Smooth muscle cell (in vitro differentiated cells): Measurements from ENCODE around the gene LMTK2. TPM values are rescaled to one million over a fixed set of nuclear protein-coding genes. Genes with fewer than 3 reads are reported as not detected.

Source experiments
- DNase-seq: peaks from one replicate; lab custom pipeline; 2025; ENCODE audit not compliant: unreplicated experiment; lab: John Stamatoyannopoulos, UW
- H2AFZ ChIP-seq: fragments of 200-600 bp; sonication (generic); 2 replicates; pipeline ENCODE4 v1.6.0; 2016; ENCODE audit warnings: antibody characterized with exemption, low read depth, mild to moderate bottlenecking
- H3F3A ChIP-seq: fragments of 200-600 bp; sonication (generic); 2 replicates; pipeline ENCODE4 v1.6.0; 2017; ENCODE audit warnings: antibody characterized with exemption, low read depth
- H3K27ac ChIP-seq: fragments of 200-600 bp; sonication (generic); 2 replicates; pipeline ENCODE4 v1.5.1; 2016; ENCODE audit warnings: low read depth, mild to moderate bottlenecking
- H3K27me3 ChIP-seq: fragments of 200-600 bp; sonication (generic); 2 replicates; pipeline ENCODE4 v1.6.1; 2016; ENCODE audit warnings: low read depth, mild to moderate bottlenecking
- H3K36me3 ChIP-seq: fragments of 200-600 bp; sonication (generic); 2 replicates; pipeline ENCODE4 v1.5.1; 2016; ENCODE audit warnings: low read depth
- H3K4me1 ChIP-seq: fragments of 200-600 bp; sonication (generic); 2 replicates; pipeline ENCODE4 v1.5.1; 2016; ENCODE audit warnings: low read depth
- H3K4me2 ChIP-seq: fragments of 200-600 bp; sonication (generic); 2 replicates; pipeline ENCODE4 v1.6.0; 2016; ENCODE audit warnings: mild to moderate bottlenecking
- H3K4me3 ChIP-seq: fragments of 200-600 bp; sonication (generic); 2 replicates; pipeline ENCODE4 v1.5.1; 2016; ENCODE audit warnings: mild to moderate bottlenecking
- H3K79me2 ChIP-seq: fragments of 200-600 bp; sonication (generic); 2 replicates; pipeline ENCODE4 v1.6.0; 2016; ENCODE audit warnings: low read depth, mild to moderate bottlenecking
- H3K9ac ChIP-seq: fragments of 200-600 bp; sonication (generic); 2 replicates; pipeline ENCODE4 v1.6.0; 2016; ENCODE audit warnings: low read depth
- H3K9me3 ChIP-seq: fragments of 200-600 bp; sonication (generic); replicated peaks from 2 replicates; pipeline ENCODE4 v1.5.1; 2016; ENCODE audit warnings: low read depth
- H4K20me1 ChIP-seq: fragments of 200-600 bp; sonication (generic); 2 replicates; pipeline ENCODE4 v1.6.0; 2016; ENCODE audit warnings: low read depth
- WGBS: methylation state at CpG from one replicate; pipeline ENCODE4 v1.1.7; 2016; ENCODE audit warnings: low lambda C conversion rate; 5-methylcytosine and 5-hydroxymethylcytosine counted together
- polyA plus RNA-seq: library from polyadenylated mRNA; unstranded; fragments of >200 nt; fragmentation: Nextera tagmentation; extraction: Ambion mirVana; gene quantifications from 2 replicates; pipeline ENCODE4 v1.2.1, GENCODE V29; 2016
- total RNA-seq: library from RNA; depleted of rRNA; stranded (reverse); fragments of >200 nt; gene quantifications from 2 replicates; pipeline ENCODE4 v1.2.3, GENCODE V29; 2014
- TF ChIP-seq, protein P1 (sequence below): fragments of 200-600 bp; sonication (generic); IDR thresholded peaks from 2 replicates; pipeline ENCODE4 v1.5.1; 2017; ENCODE audit warnings: borderline replicate concordance, mild to moderate bottlenecking, antibody characterized with exemption; ENCODE audit not compliant: insufficient read depth, poor library complexity, severe bottlenecking

LMTK2 gene
- total and polyA plus RNA-seq, 2 experiments from 2014 or later: 3.0 to 8.7 TPM

- TF ChIP-seq, protein P1, sequence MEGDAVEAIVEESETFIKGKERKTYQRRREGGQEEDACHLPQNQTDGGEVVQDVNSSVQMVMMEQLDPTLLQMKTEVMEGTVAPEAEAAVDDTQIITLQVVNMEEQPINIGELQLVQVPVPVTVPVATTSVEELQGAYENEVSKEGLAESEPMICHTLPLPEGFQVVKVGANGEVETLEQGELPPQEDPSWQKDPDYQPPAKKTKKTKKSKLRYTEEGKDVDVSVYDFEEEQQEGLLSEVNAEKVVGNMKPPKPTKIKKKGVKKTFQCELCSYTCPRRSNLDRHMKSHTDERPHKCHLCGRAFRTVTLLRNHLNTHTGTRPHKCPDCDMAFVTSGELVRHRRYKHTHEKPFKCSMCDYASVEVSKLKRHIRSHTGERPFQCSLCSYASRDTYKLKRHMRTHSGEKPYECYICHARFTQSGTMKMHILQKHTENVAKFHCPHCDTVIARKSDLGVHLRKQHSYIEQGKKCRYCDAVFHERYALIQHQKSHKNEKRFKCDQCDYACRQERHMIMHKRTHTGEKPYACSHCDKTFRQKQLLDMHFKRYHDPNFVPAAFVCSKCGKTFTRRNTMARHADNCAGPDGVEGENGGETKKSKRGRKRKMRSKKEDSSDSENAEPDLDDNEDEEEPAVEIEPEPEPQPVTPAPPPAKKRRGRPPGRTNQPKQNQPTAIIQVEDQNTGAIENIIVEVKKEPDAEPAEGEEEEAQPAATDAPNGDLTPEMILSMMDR: no peak
- Histone ChIP-seq H3K79me2 (no peaks in the 10 kb centered on the region), H3K9me3 (no peaks in the 10 kb centered on the region), H3K27ac (no peak overlapping the region), H3K4me1 (no peaks in the 10 kb centered on the region), H3K4me2 (peak overlapping the region; percentile 82), H3K4me3 (peak overlapping the region; percentile 35), H3K27me3 (no peaks in the 10 kb centered on the region), H3K9ac (no peak overlapping the region), H3F3A (no peaks in the 10 kb centered on the region), H2AFZ (no peak overlapping the region), H3K36me3 (no peaks in the 10 kb centered on the region), H4K20me1 (no peaks in the 10 kb centered on the region)
- WGBS: 84% methylated on average over 44 of the region's 49 CpGs
- DNase-seq: no peak
Observed at GRCh38 chr7:98211676-98212531, 105.2 kb downstream of the LMTK2 start.

DNA sequence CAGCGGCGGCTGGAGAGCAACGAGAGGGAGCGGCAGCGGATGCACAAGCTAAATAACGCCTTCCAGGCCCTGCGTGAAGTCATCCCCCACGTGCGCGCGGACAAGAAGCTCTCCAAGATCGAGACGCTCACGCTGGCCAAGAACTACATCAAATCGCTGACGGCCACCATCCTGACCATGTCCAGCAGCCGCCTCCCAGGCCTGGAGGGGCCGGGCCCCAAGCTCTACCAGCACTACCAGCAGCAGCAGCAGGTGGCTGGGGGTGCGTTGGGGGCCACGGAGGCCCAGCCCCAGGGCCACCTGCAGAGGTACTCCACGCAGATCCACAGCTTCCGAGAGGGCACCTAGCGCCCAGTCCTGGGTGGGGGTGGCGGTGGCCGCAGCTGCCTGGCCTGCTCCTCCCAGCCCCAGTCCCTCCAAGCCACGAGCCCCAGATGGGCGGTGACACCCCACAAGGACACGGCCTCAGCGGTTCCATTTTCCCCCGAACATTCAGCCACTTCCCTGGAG lies 105.9 kb downstream of the LMTK2 start:
- Histone ChIP-seq H2AFZ (no peak overlapping the region), H3K9ac (no peak overlapping the region), H3K4me2 (no peak overlapping the region), H3K4me1 (no peaks in the 10 kb centered on the region), H3K27ac (no peak overlapping the region), H4K20me1 (no peaks in the 10 kb centered on the region), H3K9me3 (no peaks in the 10 kb centered on the region), H3K36me3 (no peaks in the 10 kb centered on the region), H3F3A (no peaks in the 10 kb centered on the region), H3K4me3 (no peak overlapping the region), H3K27me3 (no peaks in the 10 kb centered on the region), H3K79me2 (no peaks in the 10 kb centered on the region)
- TF ChIP-seq, protein P1: no peak
- no peak for DNase-seq
- 96% methylated on average over 25 of the region's 30 CpGs for WGBS

DNA sequence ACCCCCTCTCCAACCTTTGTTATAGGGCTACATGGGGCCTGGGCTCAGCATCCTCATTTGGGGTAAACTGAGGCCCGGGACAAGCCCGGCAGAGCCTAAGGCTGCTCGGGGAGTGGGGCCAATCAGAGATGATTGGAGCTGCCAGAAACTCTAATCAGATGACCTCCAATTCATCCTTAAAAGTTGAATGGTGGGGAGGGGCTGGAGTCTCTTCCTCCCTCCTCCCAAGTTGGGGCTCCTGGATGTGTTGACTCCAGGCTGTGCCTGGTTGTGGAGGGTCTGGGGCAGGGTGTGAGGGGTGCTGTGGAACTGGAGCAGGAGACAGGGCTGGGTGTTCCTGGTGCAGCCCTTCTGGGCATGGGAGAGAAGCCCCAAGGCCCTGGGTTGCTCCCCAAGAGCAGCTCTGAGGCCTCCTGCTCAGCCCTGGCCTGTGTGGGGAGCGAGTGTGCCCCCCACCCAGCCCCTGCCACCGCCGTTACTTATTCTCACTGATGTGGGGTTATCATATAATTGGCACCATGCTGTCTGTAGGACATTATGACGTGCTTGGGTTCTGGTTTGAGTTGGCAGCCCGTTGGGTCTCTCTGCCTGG lies 106.7 kb downstream of the LMTK2 start:
- Histone ChIP-seq H3K79me2 (no peaks in the 10 kb centered on the region), H3K36me3 (no peaks in the 10 kb centered on the region), H3K9ac (no peak overlapping the region), H3F3A (no peaks in the 10 kb centered on the region), H3K4me2 (no peak overlapping the region), H3K27ac (no peak overlapping the region), H4K20me1 (no peaks in the 10 kb centered on the region), H3K9me3 (no peaks in the 10 kb centered on the region), H3K4me3 (no peak overlapping the region), H3K4me1 (peaks cover 7% of the 10 kb centered on the region), H2AFZ (no peak overlapping the region), H3K27me3 (no peaks in the 10 kb centered on the region)
- WGBS: 96% methylated on average over 8 of the region's 8 CpGs
- no peak for DNase-seq
- TF ChIP-seq, protein P1: no peak
